ENCODE measurements around the gene PFKFB3.
"Not testable (repeated sequence)": the region's sequence is repeated elsewhere in the genome, so short reads cannot be mapped to it uniquely, and the experiment has no call there.

The PFKFB3 gene

GRCh38 chr10:6221971-6222751 is 19.4 kb downstream of the PFKFB3 start:
- no peak for DNase-seq

GRCh38 chr10:6222755-6223154 is 20.0 kb downstream of the PFKFB3 start:
- no peak for DNase-seq

GRCh38 chr10:6223981-6224380 is 21.2 kb downstream of the PFKFB3 start:
- no peak for DNase-seq

- DNase-seq = no peak
These were observed 22.0 kb downstream of the PFKFB3 start for GRCh38 chr10:6224781-6225180.

- DNase-seq = no peak
These were observed 22.6 kb downstream of the PFKFB3 start for GRCh38 chr10:6225263-6225814.

GRCh38 chr10:6226216-6226615 is 23.5 kb downstream of the PFKFB3 start:
- DNase-seq = no peak

- no peak for DNase-seq
These were observed 24.6 kb downstream of the PFKFB3 start for GRCh38 chr10:6227346-6227745.

- DNase-seq = no peak
These were observed 25.3 kb downstream of the PFKFB3 start for GRCh38 chr10:6228010-6228511.

GRCh38 chr10:6228647-6229046 is 25.9 kb downstream of the PFKFB3 start:
- no peak for DNase-seq

GRCh38 chr10:6229290-6229689 is 26.6 kb downstream of the PFKFB3 start:
- DNase-seq = no peak

- no peak for DNase-seq
These were observed 27.0 kb downstream of the PFKFB3 start for GRCh38 chr10:6229746-6230145.

- no peak for DNase-seq
These were observed 27.6 kb downstream of the PFKFB3 start for GRCh38 chr10:6230315-6230714.

GRCh38 chr10:6231146-6231545 is 28.4 kb downstream of the PFKFB3 start:
- DNase-seq = no peak

GRCh38 chr10:6231730-6232129 is 29.0 kb downstream of the PFKFB3 start:
- DNase-seq = no peak

GRCh38 chr10:6232225-6232807 is 29.6 kb downstream of the PFKFB3 start:
- DNase-seq = no peak

GRCh38 chr10:6232846-6233724 is 30.4 kb downstream of the PFKFB3 start:
- DNase-seq = no peak

GRCh38 chr10:6233725-6234277 is 31.1 kb downstream of the PFKFB3 start:
- no peak for DNase-seq

- no peak for DNase-seq
These were observed 31.6 kb downstream of the PFKFB3 start for GRCh38 chr10:6234371-6234770.

GRCh38 chr10:6236349-6237198 is 33.8 kb downstream of the PFKFB3 start:
- DNase-seq = no peak

- DNase-seq = no peak
These were observed 34.4 kb downstream of the PFKFB3 start for GRCh38 chr10:6237199-6237530.

GRCh38 chr10:6238587-6239212 is 36.0 kb downstream of the PFKFB3 start:
- DNase-seq = not testable (repeated sequence)
